Neutrophil (primary cell): Measurements from ENCODE around the gene PPP1R2C.

Experiments
- H3K27ac ChIP-seq: fragments of 200-600 bp; sonication (generic); 2 replicates; pipeline ENCODE4 v1.5.1; 2016; ENCODE audit warnings: mild to moderate bottlenecking, moderate library complexity
- H3K27me3 ChIP-seq: fragments of 200-600 bp; sonication (generic); 2 replicates; pipeline ENCODE4 v1.6.0; 2016; ENCODE audit warnings: mild to moderate bottlenecking
- H3K36me3 ChIP-seq: fragments of 200-600 bp; sonication (generic); 2 replicates; pipeline ENCODE4 v1.5.1; 2017
- H3K4me1 ChIP-seq, 2 experiments: fragments of 200-600 bp in 1 of 2; sonication (generic) in 1 of 2; 1 replicate in 1 of 2; 2 replicates in 1 of 2; pipeline versions ENCODE4 v1.5.1 to v1.6.1; 2013 to 2016; ENCODE audit warnings: low read depth in 1 of 2, low read length in 1 of 2, mild to moderate bottlenecking in 1 of 2, moderate library complexity in 1 of 2; ENCODE audit not compliant: control insufficient read depth in 1 of 2, insufficient read depth in 1 of 2
- H3K4me3 ChIP-seq, 2 experiments: fragments of 200-600 bp in 1 of 2; sonication (generic) in 1 of 2; 1 replicate in 1 of 2; 2 replicates in 1 of 2; pipeline ENCODE4 v1.5.1; 2013 to 2016; ENCODE audit warnings: low read depth in 1 of 2, low read length in 1 of 2, mild to moderate bottlenecking in 1 of 2, moderate library complexity in 1 of 2
- H3K9me3 ChIP-seq: fragments of 200-600 bp; sonication (generic); 2 replicates; pipeline ENCODE4 v1.5.1; 2016
- CTCF ChIP-seq: fragments of 200-600 bp; sonication (generic); IDR thresholded peaks from 2 replicates; pipeline ENCODE4 v1.5.1; 2016; ENCODE audit warnings: antibody characterized with exemption

PPP1R2C gene

GRCh38 chrX:42778096-42778495 is at the start of gene PPP1R2C:
Gene PPP1R2C, minus strand, starts transcription at chrX:42778163. Its CDS starts 84 bp downstream, at chrX:42778079.
- TF ChIP-seq CTCF = no peak
- Histone ChIP-seq H3K4me1 (no peaks in the 10 kb centered on the region), H3K27ac (no peak within 1 kb of the TSS), H3K36me3 (no peaks in the 10 kb centered on the region), H3K9me3 (no peaks in the 10 kb centered on the region), H3K27me3 (no peaks in the 10 kb centered on the region), H3K4me3 (no peak within 1 kb of the TSS)

GRCh38 chrX:42825201-42825600 is 47.2 kb upstream of the PPP1R2C start:
- Histone ChIP-seq H3K9me3 (no peaks in the 10 kb centered on the region), H3K27ac (no peak overlapping the region), H3K4me3 (no peak overlapping the region), H3K4me1 (no peaks in the 10 kb centered on the region), H3K27me3 (no peaks in the 10 kb centered on the region), H3K36me3 (no peaks in the 10 kb centered on the region)
- no peak for TF ChIP-seq CTCF

- no peaks in the 10 kb centered on the region for H3K27me3 ChIP-seq
- TF ChIP-seq CTCF = no peak
Observed at GRCh38 chrX:42824541-42824940, 46.6 kb upstream of the PPP1R2C start.

GRCh38 chrX:42823443-42823842 is 45.5 kb upstream of the PPP1R2C start:
- H3K9me3 ChIP-seq = no peaks in the 10 kb centered on the region
- TF ChIP-seq CTCF = no peak
- H3K4me3 ChIP-seq = no peak overlapping the region
- H3K36me3 ChIP-seq = no peaks in the 10 kb centered on the region
- H3K27ac ChIP-seq = no peak overlapping the region
- no peaks in the 10 kb centered on the region for H3K4me1 ChIP-seq
- H3K27me3 ChIP-seq = no peaks in the 10 kb centered on the region

More at GRCh38 chrX:42824541-42824940, 46.6 kb upstream of the PPP1R2C start:
- no peaks in the 10 kb centered on the region for H3K9me3 ChIP-seq
- no peak overlapping the region for H3K27ac ChIP-seq
- no peak overlapping the region for H3K4me3 ChIP-seq
- H3K36me3 ChIP-seq = no peaks in the 10 kb centered on the region
- H3K4me1 ChIP-seq = no peaks in the 10 kb centered on the region

- no peaks in the 10 kb centered on the region for H3K4me1 ChIP-seq
- H3K4me3 ChIP-seq = no peak overlapping the region
- H3K36me3 ChIP-seq = no peaks in the 10 kb centered on the region
- no peaks in the 10 kb centered on the region for H3K9me3 ChIP-seq
- no peak for TF ChIP-seq CTCF
- H3K27me3 ChIP-seq = no peaks in the 10 kb centered on the region
- H3K27ac ChIP-seq = no peak overlapping the region
Observed at GRCh38 chrX:42821803-42822443, 44.0 kb upstream of the PPP1R2C start.
